ENCODE measurements around the gene CASP5. TPM values are rescaled to one million over a fixed set of nuclear protein-coding genes. Genes with fewer than 3 reads are reported as not detected.

The CASP5 gene
- polyA plus RNA-seq, 1 donor from 2014 or later = not detected

- Histone ChIP-seq H3K9ac (ENCODE audit: low read length) (no peak overlapping the region), H2AFZ (ENCODE audit: low read depth, low read length) (no peak overlapping the region), H3K27ac (ENCODE audit: low read length) (no peak overlapping the region), H3K9me3 (ENCODE audit: low read length) (no peaks in the 10 kb centered on the region), H3K79me2 (replicated peaks; ENCODE audit: insufficient read depth, low read length) (no peaks in the 10 kb centered on the region), H3K36me3 (ENCODE audit: insufficient read depth, low read length) (no peaks in the 10 kb centered on the region), H3K27me3 (ENCODE audit: insufficient read depth, low read depth, low read length) (no peaks in the 10 kb centered on the region), H4K20me1 (ENCODE audit: insufficient read depth) (no peaks in the 10 kb centered on the region), H3K4me3 (ENCODE audit: low read length) (no peak overlapping the region), H3F3A (ENCODE audit: insufficient read depth, low read length, poor library complexity, severe bottlenecking) (no peaks in the 10 kb centered on the region), H3K4me2 (ENCODE audit: low read length) (no peak overlapping the region), H3K9me2 (ENCODE audit: insufficient read depth, low read length) (no peaks in the 10 kb centered on the region)
- TF ChIP-seq POLR2AphosphoS5 (IDR thresholded peaks at IDR 0.05) (no peak), EP300 (conservative IDR thresholded peaks at IDR 0.05; ENCODE audit: poor library complexity, severe bottlenecking) (no peak), TAF1 (IDR thresholded peaks at IDR 0.05; ENCODE audit: low read depth) (no peak), EZH2 (IDR thresholded peaks at IDR 0.05; ENCODE audit: borderline replicate concordance, insufficient read depth, low read length, poor library complexity, severe bottlenecking) (no peak), CTCF (IDR thresholded peaks at IDR 0.05; ENCODE audit: poor library complexity, severe bottlenecking) (no peak), MXI1 (conservative IDR thresholded peaks at IDR 0.05; ENCODE audit: poor library complexity, severe bottlenecking) (no peak), REST (IDR thresholded peaks at IDR 0.05; ENCODE audit: borderline replicate concordance) (no peak), RAD21 (conservative IDR thresholded peaks at IDR 0.05) (no peak), SMC3 (conservative IDR thresholded peaks at IDR 0.05; ENCODE audit: poor library complexity) (no peak)
Measured at GRCh38 chr11:105052487-105052886, 29.5 kb upstream of the CASP5 start.

GRCh38 chr11:105051559-105051958, 28.6 kb upstream of the CASP5 start:
- H3K9me3 ChIP-seq (ENCODE audit: low read length) = no peaks in the 10 kb centered on the region
- H3K4me3 ChIP-seq (ENCODE audit: low read length) = no peak overlapping the region
- no peak for TF ChIP-seq EP300 (conservative IDR thresholded peaks at IDR 0.05; ENCODE audit: poor library complexity, severe bottlenecking)
- TF ChIP-seq RAD21 (conservative IDR thresholded peaks at IDR 0.05) = no peak
- no peak for TF ChIP-seq SMC3 (conservative IDR thresholded peaks at IDR 0.05; ENCODE audit: poor library complexity)
- no peak for TF ChIP-seq CTCF (IDR thresholded peaks at IDR 0.05; ENCODE audit: poor library complexity, severe bottlenecking)
- no peak for TF ChIP-seq POLR2AphosphoS5 (IDR thresholded peaks at IDR 0.05)
- no peak for TF ChIP-seq REST (IDR thresholded peaks at IDR 0.05; ENCODE audit: borderline replicate concordance)
- no peak overlapping the region for H2AFZ ChIP-seq (ENCODE audit: low read depth, low read length)
- no peaks in the 10 kb centered on the region for H3K27me3 ChIP-seq (ENCODE audit: insufficient read depth, low read depth, low read length)
- no peaks in the 10 kb centered on the region for H4K20me1 ChIP-seq (ENCODE audit: insufficient read depth)
- no peaks in the 10 kb centered on the region for H3K79me2 ChIP-seq (replicated peaks; ENCODE audit: insufficient read depth, low read length)
- H3K9ac ChIP-seq (ENCODE audit: low read length) = no peak overlapping the region
- no peaks in the 10 kb centered on the region for H3F3A ChIP-seq (ENCODE audit: insufficient read depth, low read length, poor library complexity, severe bottlenecking)
- no peaks in the 10 kb centered on the region for H3K9me2 ChIP-seq (ENCODE audit: insufficient read depth, low read length)
- no peak overlapping the region for H3K27ac ChIP-seq (ENCODE audit: low read length)
- H3K4me2 ChIP-seq (ENCODE audit: low read length) = no peak overlapping the region
- H3K36me3 ChIP-seq (ENCODE audit: insufficient read depth, low read length) = no peaks in the 10 kb centered on the region
